Brain microvascular endothelial cell (primary cell): ENCODE results near the gene F11R.

Experiments
- DNase-seq: peaks from one replicate; pipeline ENCODE4 v3.0.0-alpha.2; 2020
- H3K27ac ChIP-seq: fragments of 250-450 bp; sonication (Bioruptor Pico); 2 replicates; pipeline ENCODE4 v1.5.1; 2020; ENCODE audit warnings: mild to moderate bottlenecking, moderate library complexity
- H3K27me3 ChIP-seq: fragments of 250-450 bp; sonication (Bioruptor Pico); replicated peaks from 2 replicates; pipeline ENCODE4 v1.5.1; 2020; ENCODE audit warnings: mild to moderate bottlenecking
- H3K36me3 ChIP-seq: fragments of 250-450 bp; sonication (Bioruptor Pico); replicated peaks from 2 replicates; pipeline ENCODE4 v1.5.1; 2020; ENCODE audit warnings: mild to moderate bottlenecking
- H3K4me3 ChIP-seq: 2 replicates; pipeline ENCODE4 v1.5.1; 2011; ENCODE audit warnings: low read depth, mild to moderate bottlenecking, control low read depth, low read length, moderate library complexity
- CTCF ChIP-seq: IDR thresholded peaks from 2 replicates; pipeline ENCODE4 v1.5.1; 2011; ENCODE audit warnings: low read depth, mild to moderate bottlenecking, moderate library complexity, low read length, control low read depth, inconsistent platforms; ENCODE audit errors: missing control alignments
- in situ Hi-C: cut with HindIII; loops from 2 replicates; pipeline ENCODE4 v1.10.0; 2017; ENCODE audit warnings: low sequenced_read_pairs, low pct_ligation_motif_present

Gene F11R

GRCh38 chr1:161061419-161061818 lies 40.5 kb upstream of the F11R start:
- H3K27me3 ChIP-seq = no peaks in the 10 kb centered on the region
- H3K4me3 ChIP-seq = no peak overlapping the region
- in situ Hi-C loops = no loop called here
- no peak for DNase-seq
- no peak overlapping the region for H3K27ac ChIP-seq
- no peak for TF ChIP-seq CTCF
- H3K36me3 ChIP-seq = no peaks in the 10 kb centered on the region

GRCh38 chr1:161059293-161059692 lies 38.3 kb upstream of the F11R start:
- TF ChIP-seq CTCF = no peak
- in situ Hi-C loops = no loop called here
- no peaks in the 10 kb centered on the region for H3K36me3 ChIP-seq
- no peak for DNase-seq
- H3K27me3 ChIP-seq = no peaks in the 10 kb centered on the region
- no peak overlapping the region for H3K27ac ChIP-seq
- H3K4me3 ChIP-seq = no peak overlapping the region

- no peak overlapping the region for H3K27ac ChIP-seq
- in situ Hi-C loops = no loop called here
- no peaks in the 10 kb centered on the region for H3K27me3 ChIP-seq
- no peak overlapping the region for H3K4me3 ChIP-seq
- H3K36me3 ChIP-seq = no peaks in the 10 kb centered on the region
- no peak for TF ChIP-seq CTCF
- no peak for DNase-seq
Measured at GRCh38 chr1:161054805-161055204, 33.9 kb upstream of the F11R start.

GRCh38 chr1:161054232-161054631 lies 33.3 kb upstream of the F11R start:
- no peaks in the 10 kb centered on the region for H3K36me3 ChIP-seq
- TF ChIP-seq CTCF = no peak
- no peak for DNase-seq
- H3K4me3 ChIP-seq = no peak overlapping the region
- in situ Hi-C loops = no loop called here
- no peaks in the 10 kb centered on the region for H3K27me3 ChIP-seq
- H3K27ac ChIP-seq = no peak overlapping the region

- Histone ChIP-seq H3K4me3 (no peak overlapping the region), H3K27ac (no peak overlapping the region), H3K27me3 (no peaks in the 10 kb centered on the region), H3K36me3 (no peaks in the 10 kb centered on the region)
- in situ Hi-C loops = no loop called here
- DNase-seq = peak; percentile 16
- no peak for TF ChIP-seq CTCF
Measured at GRCh38 chr1:161052899-161053298, 31.9 kb upstream of the F11R start.

- H3K4me3 ChIP-seq = no peak overlapping the region
- no peaks in the 10 kb centered on the region for H3K36me3 ChIP-seq
- DNase-seq = no peak
- TF ChIP-seq CTCF = no peak
- in situ Hi-C loops = no loop called here
- H3K27ac ChIP-seq = no peak overlapping the region
- H3K27me3 ChIP-seq = no peaks in the 10 kb centered on the region
Measured at GRCh38 chr1:161051219-161051618, 30.3 kb upstream of the F11R start.
